Measurements from ENCODE around the gene SLC6A15. TPM values are rescaled to one million over a fixed set of nuclear protein-coding genes. Genes with fewer than 3 reads are reported as not detected.

Gene SLC6A15
- total and polyA plus RNA-seq, 2 donors (not counting 1 experiment from before 2014, with no cell fraction given) = 0.39 TPM; not detected in 1

DNA sequence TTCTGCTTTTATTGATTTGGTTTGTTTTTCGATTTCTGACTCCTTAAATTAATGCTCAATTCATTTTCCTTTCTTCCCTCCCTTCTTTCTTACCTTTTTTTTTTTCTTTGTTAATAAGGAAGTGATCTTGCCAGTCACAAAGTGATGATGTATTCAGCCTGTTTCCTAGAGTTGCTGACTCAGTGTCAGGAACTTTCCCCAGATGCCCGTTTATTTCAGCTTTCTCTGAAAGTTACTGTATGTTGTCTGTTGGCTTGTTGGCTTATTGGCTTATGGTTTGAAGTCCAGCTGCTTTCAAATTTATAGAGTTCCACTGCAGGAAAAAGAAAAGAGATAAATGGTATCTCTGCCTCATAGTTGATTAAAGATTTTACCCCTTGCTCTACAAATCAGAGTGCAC, 12.4 kb upstream of the SLC6A15 start:
- no peak overlapping the region for H3K4me2 ChIP-seq (replicated peaks; ENCODE audit: low read depth, low read length, poor library complexity, severe bottlenecking)
- WGBS (ENCODE audit: insufficient coverage) = no CpG with 5 or more reads among the region's 2 CpGs
- Mint-ChIP-seq H3K4me3 (no peak overlapping the region), H3K27ac (no peak overlapping the region), H3K27me3 (no peaks in the 10 kb centered on the region), H3K9me3 (ENCODE audit: insufficient read depth) (no peaks in the 10 kb centered on the region), H3K4me1 (no peaks in the 10 kb centered on the region)
- H3K36me3 ChIP-seq (replicated peaks in 1 of 2; ENCODE audit: control extremely low read depth in 1 of 2, control insufficient read depth in 1 of 2, extremely low read depth in 1 of 2, insufficient read depth in 2 of 2, low read length in 1 of 2) = no peaks in the 10 kb centered on the region
- TF ChIP-seq, protein P1, sequence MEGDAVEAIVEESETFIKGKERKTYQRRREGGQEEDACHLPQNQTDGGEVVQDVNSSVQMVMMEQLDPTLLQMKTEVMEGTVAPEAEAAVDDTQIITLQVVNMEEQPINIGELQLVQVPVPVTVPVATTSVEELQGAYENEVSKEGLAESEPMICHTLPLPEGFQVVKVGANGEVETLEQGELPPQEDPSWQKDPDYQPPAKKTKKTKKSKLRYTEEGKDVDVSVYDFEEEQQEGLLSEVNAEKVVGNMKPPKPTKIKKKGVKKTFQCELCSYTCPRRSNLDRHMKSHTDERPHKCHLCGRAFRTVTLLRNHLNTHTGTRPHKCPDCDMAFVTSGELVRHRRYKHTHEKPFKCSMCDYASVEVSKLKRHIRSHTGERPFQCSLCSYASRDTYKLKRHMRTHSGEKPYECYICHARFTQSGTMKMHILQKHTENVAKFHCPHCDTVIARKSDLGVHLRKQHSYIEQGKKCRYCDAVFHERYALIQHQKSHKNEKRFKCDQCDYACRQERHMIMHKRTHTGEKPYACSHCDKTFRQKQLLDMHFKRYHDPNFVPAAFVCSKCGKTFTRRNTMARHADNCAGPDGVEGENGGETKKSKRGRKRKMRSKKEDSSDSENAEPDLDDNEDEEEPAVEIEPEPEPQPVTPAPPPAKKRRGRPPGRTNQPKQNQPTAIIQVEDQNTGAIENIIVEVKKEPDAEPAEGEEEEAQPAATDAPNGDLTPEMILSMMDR (IDR thresholded peaks at IDR 0.05) = no peak
- TF ChIP-seq EZH2 (IDR thresholded peaks at IDR 0.05; ENCODE audit: borderline replicate concordance, insufficient read depth, low read depth, low read length, poor library complexity, severe bottlenecking) = no peak
- no peaks in the 10 kb centered on the region for H3K9me3 ChIP-seq (ENCODE audit: control extremely low read depth in 1 of 3, control insufficient read depth in 2 of 3, insufficient read depth in 1 of 3, low read length in 2 of 3)
- DNase-seq (no peak), ATAC-seq (ENCODE audit: low read depth) (no peak)
- no peak overlapping the region for H3K4me3 ChIP-seq (ENCODE audit: control extremely low read depth in 1 of 5, extremely low read depth in 1 of 5, insufficient read depth in 1 of 5, low read depth in 2 of 5, low read length in 4 of 5)
- H3K9ac ChIP-seq (ENCODE audit: low read length) = no peak overlapping the region
- H3K27ac ChIP-seq (ENCODE audit: low read length in 2 of 2) = no peak overlapping the region
- POLR2A ChIA-PET = no interaction called here
- no peaks in the 10 kb centered on the region for H4K20me1 ChIP-seq (ENCODE audit: control insufficient read depth, insufficient read depth, low read length, poor library complexity, severe bottlenecking)
- H2AFZ ChIP-seq (ENCODE audit: insufficient read depth, low read depth, low read length, poor library complexity, severe bottlenecking) = no peak overlapping the region
- no peaks in the 10 kb centered on the region for H3K79me2 ChIP-seq (ENCODE audit: control insufficient read depth, insufficient read depth, low read length)
- intact Hi-C loops (cut with micrococcal nuclease) = no loop called here
- no peaks in the 10 kb centered on the region for H3K27me3 ChIP-seq (replicated peaks in 1 of 4; ENCODE audit: control extremely low read depth in 1 of 4, control insufficient read depth in 3 of 4, insufficient read depth in 4 of 4, low read length in 3 of 4)
- no peaks in the 10 kb centered on the region for H3K4me1 ChIP-seq (ENCODE audit: control insufficient read depth in 2 of 2, insufficient read depth in 2 of 2, low read length in 2 of 2)
- CTCF ChIA-PET = no interaction called here

- 57% methylated on average over 2 of the region's 2 CpGs for WGBS (ENCODE audit: insufficient coverage)
- Mint-ChIP-seq H3K4me3 (no peak overlapping the region), H3K4me1 (no peaks in the 10 kb centered on the region), H3K27ac (no peak overlapping the region), H3K9me3 (ENCODE audit: insufficient read depth) (no peaks in the 10 kb centered on the region), H3K27me3 (no peaks in the 10 kb centered on the region)
- no peaks in the 10 kb centered on the region for H3K27me3 ChIP-seq (replicated peaks in 1 of 4; ENCODE audit: control extremely low read depth in 1 of 4, control insufficient read depth in 3 of 4, insufficient read depth in 4 of 4, low read length in 3 of 4)
- H3K9ac ChIP-seq (ENCODE audit: low read length) = no peak overlapping the region
- TF ChIP-seq EZH2 (IDR thresholded peaks at IDR 0.05; ENCODE audit: borderline replicate concordance, insufficient read depth, low read depth, low read length, poor library complexity, severe bottlenecking) = no peak
- TF ChIP-seq, protein P1 (IDR thresholded peaks at IDR 0.05) = no peak
- H3K4me3 ChIP-seq (ENCODE audit: control extremely low read depth in 1 of 5, extremely low read depth in 1 of 5, insufficient read depth in 1 of 5, low read depth in 2 of 5, low read length in 4 of 5) = no peak overlapping the region
- H2AFZ ChIP-seq (ENCODE audit: insufficient read depth, low read depth, low read length, poor library complexity, severe bottlenecking) = no peak overlapping the region
- DNase-seq (no peak), ATAC-seq (ENCODE audit: low read depth) (no peak)
- H3K9me3 ChIP-seq (ENCODE audit: control extremely low read depth in 1 of 3, control insufficient read depth in 2 of 3, insufficient read depth in 1 of 3, low read length in 2 of 3) = no peaks in the 10 kb centered on the region
- ChIA-PET CTCF (no interaction called here), POLR2A (no interaction called here)
- intact Hi-C loops (cut with micrococcal nuclease) = no loop called here
- no peaks in the 10 kb centered on the region for H3K79me2 ChIP-seq (ENCODE audit: control insufficient read depth, insufficient read depth, low read length)
- H4K20me1 ChIP-seq (ENCODE audit: control insufficient read depth, insufficient read depth, low read length, poor library complexity, severe bottlenecking) = no peaks in the 10 kb centered on the region
- no peaks in the 10 kb centered on the region for H3K4me1 ChIP-seq (ENCODE audit: control insufficient read depth in 2 of 2, insufficient read depth in 2 of 2, low read length in 2 of 2)
- no peak overlapping the region for H3K4me2 ChIP-seq (replicated peaks; ENCODE audit: low read depth, low read length, poor library complexity, severe bottlenecking)
- no peaks in the 10 kb centered on the region for H3K36me3 ChIP-seq (replicated peaks in 1 of 2; ENCODE audit: control extremely low read depth in 1 of 2, control insufficient read depth in 1 of 2, extremely low read depth in 1 of 2, insufficient read depth in 2 of 2, low read length in 1 of 2)
- no peak overlapping the region for H3K27ac ChIP-seq (ENCODE audit: low read length in 2 of 2)
Observed at GRCh38 chr12:84922693-84923092, 10.1 kb upstream of the SLC6A15 start.

Data from B cell (primary cell).